DND-41 (cell line): ENCODE results near the gene UBE2D2.

Source experiments
- ATAC-seq: fragments of 200-7000 bp; cut with Tn5 transposase; 3 replicates; pipeline ENCODE4 v1.9.1; 2021; ENCODE audit warnings: low read depth; ENCODE audit not compliant: insufficient read depth
- DNase-seq: peaks from one replicate; pipeline ENCODE4 v3.0.0-alpha.2; 2020
- H2AFZ ChIP-seq: 2 replicates; pipeline ENCODE4 v1.6.0; 2012; ENCODE audit warnings: low read depth, low read length
- H3K27ac ChIP-seq: 2 replicates; pipeline ENCODE4 v1.5.1; 2012; ENCODE audit warnings: low read length, inconsistent platforms
- H3K27me3 ChIP-seq: fragments of 200-600 bp; sonication (generic); 2 replicates; pipeline ENCODE4 v1.6.0; 2012; ENCODE audit warnings: low read length, mild to moderate bottlenecking, inconsistent platforms; ENCODE audit not compliant: insufficient read depth, poor library complexity
- H3K36me3 ChIP-seq: 2 replicates; pipeline ENCODE4 v1.5.1; 2012; ENCODE audit warnings: low read length, inconsistent platforms; ENCODE audit not compliant: insufficient read depth
- H3K4me1 ChIP-seq: 2 replicates; pipeline ENCODE4 v1.5.1; 2012; ENCODE audit warnings: mild to moderate bottlenecking, low read length; ENCODE audit not compliant: insufficient read depth
- H3K4me2 ChIP-seq: 2 replicates; pipeline ENCODE4 v1.6.0; 2012; ENCODE audit warnings: mild to moderate bottlenecking, moderate library complexity, low read length, inconsistent platforms; ENCODE audit not compliant: insufficient read depth
- H3K4me3 ChIP-seq, 2 experiments: fragments of 200-600 bp in 1 of 2; shearing (Covaris generic) in 1 of 2; 2 replicates each; pipeline ENCODE4 v1.5.1; 2012 to 2016; ENCODE audit warnings: inconsistent platforms in 2 of 2, low read length in 2 of 2, mild to moderate bottlenecking in 2 of 2, low read depth in 1 of 2, moderate library complexity in 1 of 2
- H3K79me2 ChIP-seq: 2 replicates; pipeline ENCODE4 v1.6.0; 2012; ENCODE audit warnings: low read length, inconsistent platforms; ENCODE audit not compliant: insufficient read depth
- H3K9ac ChIP-seq: 2 replicates; pipeline ENCODE4 v1.6.0; 2012; ENCODE audit warnings: low read depth, mild to moderate bottlenecking, inconsistent platforms, low read length, moderate library complexity
- H3K9me3 ChIP-seq: 2 replicates; pipeline ENCODE4 v1.5.1; 2012; ENCODE audit warnings: low read length, moderate library complexity, mild to moderate bottlenecking, inconsistent platforms; ENCODE audit not compliant: insufficient read depth, severe bottlenecking
- H4K20me1 ChIP-seq: 2 replicates; pipeline ENCODE4 v1.6.0; 2012; ENCODE audit warnings: low read length; ENCODE audit not compliant: insufficient read depth
- EZH2 ChIP-seq: IDR thresholded peaks from 3 replicates; pipeline ENCODE4 v1.6.1; 2012; ENCODE audit warnings: borderline replicate concordance, low read depth, mild to moderate bottlenecking, moderate library complexity, low read length, inconsistent platforms; ENCODE audit not compliant: severe bottlenecking
- TF ChIP-seq, protein P1 (sequence below): IDR thresholded peaks from 2 replicates; pipeline ENCODE4 v1.5.1; 2012; ENCODE audit warnings: borderline replicate concordance, low read length, moderate library complexity, mild to moderate bottlenecking; ENCODE audit not compliant: poor library complexity, severe bottlenecking; ENCODE audit errors: extremely low read depth

The UBE2D2 gene

GRCh38 chr5:139574641-139575312, 13.6 kb downstream of the UBE2D2 start:
- H3K4me2 ChIP-seq, result no peak overlapping the region
- H3K79me2 ChIP-seq, result peaks cover 100% of the 10 kb centered on the region
- no peak overlapping the region for H3K9ac ChIP-seq
- H3K4me1 ChIP-seq, result peaks cover 6% of the 10 kb centered on the region
- H2AFZ ChIP-seq, result no peak overlapping the region
- TF ChIP-seq, protein P1, sequence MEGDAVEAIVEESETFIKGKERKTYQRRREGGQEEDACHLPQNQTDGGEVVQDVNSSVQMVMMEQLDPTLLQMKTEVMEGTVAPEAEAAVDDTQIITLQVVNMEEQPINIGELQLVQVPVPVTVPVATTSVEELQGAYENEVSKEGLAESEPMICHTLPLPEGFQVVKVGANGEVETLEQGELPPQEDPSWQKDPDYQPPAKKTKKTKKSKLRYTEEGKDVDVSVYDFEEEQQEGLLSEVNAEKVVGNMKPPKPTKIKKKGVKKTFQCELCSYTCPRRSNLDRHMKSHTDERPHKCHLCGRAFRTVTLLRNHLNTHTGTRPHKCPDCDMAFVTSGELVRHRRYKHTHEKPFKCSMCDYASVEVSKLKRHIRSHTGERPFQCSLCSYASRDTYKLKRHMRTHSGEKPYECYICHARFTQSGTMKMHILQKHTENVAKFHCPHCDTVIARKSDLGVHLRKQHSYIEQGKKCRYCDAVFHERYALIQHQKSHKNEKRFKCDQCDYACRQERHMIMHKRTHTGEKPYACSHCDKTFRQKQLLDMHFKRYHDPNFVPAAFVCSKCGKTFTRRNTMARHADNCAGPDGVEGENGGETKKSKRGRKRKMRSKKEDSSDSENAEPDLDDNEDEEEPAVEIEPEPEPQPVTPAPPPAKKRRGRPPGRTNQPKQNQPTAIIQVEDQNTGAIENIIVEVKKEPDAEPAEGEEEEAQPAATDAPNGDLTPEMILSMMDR, result peak; percentile 80
- TF ChIP-seq EZH2, result no peak
- no peak overlapping the region for H3K27ac ChIP-seq
- no peak overlapping the region for H3K4me3 ChIP-seq
- H3K36me3 ChIP-seq, result peaks cover 20% of the 10 kb centered on the region
- H4K20me1 ChIP-seq, result peaks cover 81% of the 10 kb centered on the region
- no peaks in the 10 kb centered on the region for H3K9me3 ChIP-seq
- ATAC-seq (peak; percentile 81; the same call in 2 of the 3 replicates), DNase-seq (peak; percentile 30)
- H3K27me3 ChIP-seq, result no peaks in the 10 kb centered on the region

- no peak for ATAC-seq
- H3K4me1 ChIP-seq, result peaks cover 6% of the 10 kb centered on the region
- H3K79me2 ChIP-seq, result peaks cover 100% of the 10 kb centered on the region
- H3K4me3 ChIP-seq, result no peak overlapping the region
- no peak overlapping the region for H2AFZ ChIP-seq
- no peaks in the 10 kb centered on the region for H3K9me3 ChIP-seq
- no peak overlapping the region for H3K27ac ChIP-seq
- peaks cover 19% of the 10 kb centered on the region for H3K36me3 ChIP-seq
- no peak overlapping the region for H3K9ac ChIP-seq
- no peaks in the 10 kb centered on the region for H3K27me3 ChIP-seq
- no peak for DNase-seq
- H4K20me1 ChIP-seq, result peaks cover 81% of the 10 kb centered on the region
- TF ChIP-seq EZH2, result no peak
- TF ChIP-seq, protein P1, result no peak
- H3K4me2 ChIP-seq, result no peak overlapping the region
These were observed 14.1 kb downstream of the UBE2D2 start for GRCh38 chr5:139575313-139575646.

GRCh38 chr5:139575751-139576150, 14.6 kb downstream of the UBE2D2 start:
- H3K9me3 ChIP-seq, result no peaks in the 10 kb centered on the region
- H3K4me3 ChIP-seq, result no peak overlapping the region
- H4K20me1 ChIP-seq, result peaks cover 78% of the 10 kb centered on the region
- peaks cover 100% of the 10 kb centered on the region for H3K79me2 ChIP-seq
- H3K4me1 ChIP-seq, result peaks cover 6% of the 10 kb centered on the region
- TF ChIP-seq EZH2, result no peak
- TF ChIP-seq, protein P1, result no peak
- peaks cover 15% of the 10 kb centered on the region for H3K36me3 ChIP-seq
- H3K27me3 ChIP-seq, result no peaks in the 10 kb centered on the region
- no peak overlapping the region for H3K27ac ChIP-seq
- DNase-seq (no peak), ATAC-seq (no peak)
- H2AFZ ChIP-seq, result no peak overlapping the region
- H3K4me2 ChIP-seq, result no peak overlapping the region
- H3K9ac ChIP-seq, result no peak overlapping the region
